GM21717 (cell line): ENCODE results near the gene MAX.

Source experiments
- ATAC-seq: cut with Tn5 transposase; IDR thresholded peaks from one replicate; pipeline ENCODE4 v1.9.1; 2021; ENCODE audit warnings: mild to moderate bottlenecking, moderate library complexity; ENCODE audit not compliant: unreplicated experiment

Gene MAX, protein sequence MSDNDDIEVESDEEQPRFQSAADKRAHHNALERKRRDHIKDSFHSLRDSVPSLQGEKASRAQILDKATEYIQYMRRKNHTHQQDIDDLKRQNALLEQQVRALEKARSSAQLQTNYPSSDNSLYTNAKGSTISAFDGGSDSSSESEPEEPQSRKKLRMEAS

DNA sequence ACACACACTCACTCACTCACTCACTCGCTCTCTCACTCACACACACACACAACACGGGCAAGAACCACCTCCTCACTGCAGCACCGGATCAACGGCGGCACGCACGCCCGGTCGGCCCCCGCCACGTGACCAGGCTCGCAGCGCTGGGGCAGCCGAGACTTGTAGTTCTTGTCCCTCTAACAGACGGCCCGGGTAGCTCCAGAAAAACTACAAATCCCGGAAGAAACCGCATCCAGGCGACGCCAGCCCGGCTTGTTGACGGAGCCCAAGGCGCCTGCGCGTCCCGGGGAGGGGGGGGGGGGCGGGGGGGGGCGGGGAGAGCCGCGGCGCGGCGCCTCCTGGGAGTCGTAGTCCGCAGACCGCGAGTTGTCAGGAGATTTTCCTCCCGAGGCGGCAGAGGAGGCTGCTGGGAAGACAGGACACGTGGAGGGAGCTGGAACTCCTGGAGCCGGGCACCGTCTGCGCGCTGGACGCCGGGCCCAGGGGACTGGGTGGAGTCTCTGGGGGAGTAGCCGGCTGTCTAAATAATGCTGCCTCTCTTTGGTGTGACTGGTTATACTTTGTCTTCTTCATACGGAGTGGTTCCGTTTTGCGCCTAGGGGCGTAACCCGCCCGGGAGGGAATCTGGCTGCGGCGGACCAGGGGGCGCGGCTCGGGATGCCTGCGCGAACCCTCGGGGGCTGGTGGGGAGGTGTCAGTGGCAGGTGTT is at the start of gene MAX:
MAX (minus strand) TSS at position 77 of the 709 bp plus-strand sequence. CDS start 178 bp downstream, outside the sequence.
- ATAC-seq = peak; percentile 79

DNA sequence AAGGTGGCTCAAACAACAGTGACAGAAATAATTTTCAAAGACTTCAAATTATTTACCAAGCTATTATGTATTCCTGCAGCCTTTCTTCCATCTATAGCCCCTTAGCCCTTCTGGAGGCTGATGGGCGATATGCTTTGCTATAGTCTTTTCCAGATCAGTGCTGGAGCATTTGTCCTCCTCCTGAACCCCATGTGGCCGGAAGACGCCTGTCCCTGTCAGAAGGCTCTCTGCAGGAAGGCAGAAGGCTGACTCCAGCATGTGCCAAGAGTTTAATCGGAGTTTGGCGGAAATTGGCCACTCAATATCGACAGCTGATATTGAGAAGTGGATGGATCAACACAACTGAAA is 49.3 kb upstream of the MAX start:
- ATAC-seq = no peak

DNA sequence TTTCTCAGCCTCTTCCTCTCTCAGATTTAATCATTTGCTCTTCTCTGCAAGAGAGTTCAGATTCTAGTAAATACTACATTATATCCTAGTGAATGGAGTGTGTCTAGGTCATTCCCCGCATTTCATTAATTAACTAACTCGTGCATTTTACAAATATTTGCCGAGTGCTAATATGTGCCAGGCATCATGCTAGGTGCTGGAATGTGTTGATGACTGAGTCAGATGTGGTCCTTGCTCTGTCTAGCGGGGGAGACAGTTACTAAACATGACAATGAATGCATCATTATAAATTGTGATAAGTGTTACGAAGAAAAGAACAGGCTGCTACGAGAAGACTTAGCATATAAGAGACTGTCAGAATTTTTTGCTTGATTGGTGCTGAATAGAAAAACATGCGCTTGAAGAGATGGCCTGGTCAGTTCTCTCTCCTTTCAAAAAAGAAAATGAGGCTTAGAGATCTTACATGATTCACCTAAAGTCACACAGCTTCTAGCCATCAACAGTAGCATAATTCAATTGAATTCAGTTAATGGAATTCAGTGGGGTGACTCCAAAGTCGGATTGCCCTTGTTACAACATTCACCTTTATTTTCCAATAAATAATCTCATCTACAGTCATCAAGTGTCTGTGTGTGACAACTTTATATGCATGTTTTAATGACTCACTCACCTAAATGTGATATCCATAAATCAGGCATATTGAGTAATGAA is 48.7 kb upstream of the MAX start:
- ATAC-seq = no peak

DNA sequence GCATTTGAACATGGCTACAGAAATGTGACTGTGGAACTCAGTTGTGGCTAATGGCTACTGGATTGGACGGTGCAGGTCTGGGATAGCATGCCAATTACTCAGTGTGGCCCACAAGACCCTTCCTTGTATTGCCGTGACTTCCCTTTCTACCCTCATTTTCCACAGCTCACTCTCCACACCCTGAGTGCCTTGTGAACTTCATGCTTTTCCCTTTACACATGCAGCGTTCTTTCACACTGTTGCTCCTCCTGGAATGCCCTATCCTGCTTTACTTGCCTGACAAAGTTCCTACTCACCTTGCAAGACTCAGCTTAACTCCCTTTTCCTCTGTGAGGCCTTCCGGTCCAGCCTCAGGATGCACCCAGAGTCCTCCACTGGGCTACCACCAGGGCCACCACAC is 46.8 kb upstream of the MAX start:
- ATAC-seq = no peak

DNA sequence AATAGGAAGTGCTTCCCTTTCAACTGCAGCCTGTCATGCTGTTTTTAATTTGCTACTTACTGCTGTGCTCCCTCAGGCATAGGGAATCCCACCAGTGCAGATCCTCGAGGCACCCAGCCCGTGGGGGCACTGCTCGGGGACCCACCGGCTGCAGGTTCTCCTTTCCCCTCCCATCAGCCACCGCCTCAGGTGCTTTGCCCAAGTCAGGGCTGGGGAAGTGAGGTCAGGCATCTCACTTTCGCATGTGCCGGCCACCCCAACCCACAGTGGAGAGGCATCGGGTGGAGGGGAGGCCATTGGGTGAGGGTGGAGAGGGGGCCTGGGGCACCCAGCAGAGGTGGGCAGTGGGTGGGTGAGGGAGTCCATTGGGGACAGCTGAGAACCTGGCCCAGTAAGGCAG is 41.9 kb upstream of the MAX start:
- ATAC-seq = no peak

DNA sequence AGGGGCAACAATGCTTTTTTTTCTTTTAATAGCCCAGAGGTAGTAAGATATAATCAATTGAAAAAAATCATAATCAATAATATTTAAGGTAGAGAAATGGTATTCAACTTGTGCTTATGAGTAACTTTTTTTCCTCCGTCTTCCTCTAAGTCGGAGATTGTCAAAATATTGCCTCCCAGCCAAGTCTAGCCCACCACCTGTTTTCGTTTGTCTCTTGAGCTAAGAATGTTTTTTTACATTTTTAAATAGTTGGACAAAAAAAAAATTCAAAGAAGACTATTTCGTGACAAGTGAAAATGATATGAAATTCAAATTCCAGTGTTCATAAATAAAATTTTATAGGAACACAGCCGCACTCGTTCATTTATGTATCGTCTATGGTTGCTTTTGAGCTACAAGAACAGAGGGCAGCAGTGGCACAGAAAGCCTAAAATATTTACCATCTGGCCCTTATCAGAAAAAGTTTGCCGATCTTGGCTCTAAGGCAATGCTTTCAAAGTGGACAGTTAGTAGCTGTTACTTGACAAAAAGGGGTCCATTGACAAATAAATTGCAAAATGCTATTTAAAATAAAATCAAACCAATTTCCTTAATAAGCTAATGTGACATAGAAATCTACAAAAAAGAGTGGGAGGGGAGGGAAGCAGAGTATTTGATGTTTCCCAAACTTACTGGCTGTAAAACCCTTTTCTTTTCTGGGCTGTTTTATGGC is 40.8 kb upstream of the MAX start:
- ATAC-seq = no peak

DNA sequence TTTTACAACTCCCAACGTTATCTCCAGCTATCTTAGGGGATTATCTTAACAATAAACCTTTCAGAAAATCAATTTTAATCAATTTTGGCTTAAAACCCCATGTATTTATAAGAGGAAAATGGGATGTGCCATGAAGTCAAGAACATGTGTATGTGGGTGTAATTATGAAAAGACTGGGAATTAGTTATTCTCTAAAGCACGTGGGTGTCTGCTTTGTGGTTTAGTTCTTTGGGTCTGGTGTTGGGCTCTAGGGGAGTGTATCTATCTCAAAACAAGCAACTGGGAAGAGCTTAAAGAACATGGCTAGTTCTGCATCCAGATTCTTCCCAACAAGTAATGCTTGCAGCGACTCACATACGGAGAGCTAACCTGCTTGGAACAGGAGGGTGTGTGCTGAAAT is 40.1 kb upstream of the MAX start:
- ATAC-seq = no peak

DNA sequence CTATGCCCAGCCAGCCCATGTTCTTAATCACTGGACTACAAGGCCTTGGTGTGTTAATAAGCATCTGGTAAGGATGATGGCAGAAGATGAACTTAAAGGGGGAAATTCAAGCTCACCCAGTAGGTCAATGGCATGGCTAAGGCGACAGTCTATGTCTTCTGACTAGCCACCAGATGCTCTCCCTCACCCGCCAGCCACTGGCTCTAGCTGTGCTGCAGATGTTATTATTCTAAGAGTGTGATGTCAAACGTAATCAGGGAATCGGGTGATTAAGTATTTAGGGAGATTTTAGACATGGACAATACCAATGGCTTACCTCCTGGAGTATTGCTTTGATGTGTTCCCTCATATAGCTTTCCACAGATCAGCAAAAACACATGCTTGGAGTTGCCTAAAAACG is 39.2 kb upstream of the MAX start:
- no peak for ATAC-seq

DNA sequence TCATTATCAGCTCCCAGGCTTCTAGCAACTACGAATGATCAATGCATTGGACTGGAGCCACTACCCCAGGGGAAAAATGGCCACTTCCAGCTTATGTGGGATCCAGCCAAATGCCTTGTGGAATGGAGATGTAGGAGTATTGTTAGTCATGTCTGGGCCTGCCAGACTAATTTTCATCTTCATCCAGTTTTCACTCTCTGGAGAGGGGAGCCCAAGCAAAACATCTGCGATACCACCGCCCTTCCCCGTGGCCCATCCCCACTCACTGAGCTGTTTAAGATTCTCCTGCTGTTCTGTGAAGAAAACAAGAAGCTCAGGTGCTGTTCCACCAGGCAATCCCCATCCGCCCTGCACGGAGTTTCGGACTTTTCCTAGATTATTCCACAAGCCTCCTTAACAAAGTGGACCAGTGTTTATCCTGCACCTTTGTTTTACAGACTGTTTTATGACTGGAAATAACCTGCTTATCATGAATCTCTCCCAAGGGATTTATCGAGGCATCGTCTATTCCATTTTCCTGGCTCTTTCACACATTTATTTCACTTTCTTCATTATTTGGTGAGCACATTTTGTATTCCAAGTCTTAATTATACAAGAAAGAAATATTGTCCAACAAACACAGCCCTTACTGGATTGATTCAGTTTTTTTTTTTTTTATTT is 35.5 kb upstream of the MAX start:
- ATAC-seq = no peak

DNA sequence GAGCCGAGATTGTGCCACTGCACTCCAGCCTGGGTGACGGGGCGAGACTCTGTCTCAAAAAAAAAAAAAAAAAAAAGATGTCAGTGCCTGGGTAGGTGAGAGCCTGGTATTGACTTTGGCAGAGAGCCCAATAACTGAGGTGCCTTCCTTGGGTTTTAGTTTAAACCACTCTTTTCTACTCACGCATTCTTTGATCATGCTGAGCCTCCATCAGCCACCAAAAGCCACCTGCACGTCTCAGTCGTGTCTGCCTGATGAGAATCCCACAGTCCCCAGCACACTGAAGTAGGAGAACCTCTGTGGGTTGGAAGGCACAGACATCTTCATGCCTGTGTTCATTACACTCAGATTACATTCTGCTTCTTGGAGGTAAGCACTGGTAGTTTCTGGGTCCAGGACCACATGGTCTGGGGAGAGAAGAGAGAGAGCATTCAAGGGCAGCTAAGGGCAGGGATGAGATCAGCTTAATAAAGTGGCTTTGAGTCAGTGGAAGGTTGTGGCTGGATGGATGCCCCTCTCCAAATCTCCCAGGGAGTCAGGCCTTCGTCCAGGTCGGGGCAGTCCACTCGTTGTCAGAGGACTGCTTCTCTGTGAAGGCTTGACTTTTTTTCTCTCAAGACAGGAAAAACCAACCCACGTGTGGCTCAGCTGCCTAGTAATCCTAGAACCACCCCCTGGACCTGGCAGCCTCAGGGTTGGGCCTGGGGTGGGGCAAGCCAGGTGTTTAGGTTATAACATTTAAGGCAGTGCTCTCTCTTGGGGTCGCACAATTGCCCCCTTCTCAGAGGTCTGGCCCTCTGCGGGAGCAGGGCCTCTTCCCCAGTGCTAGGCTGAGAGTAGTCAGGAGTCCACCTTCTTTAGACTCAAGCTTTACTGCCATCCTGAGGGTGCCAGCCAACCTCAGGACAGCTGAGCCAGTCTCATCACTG is 32.6 kb upstream of the MAX start:
- ATAC-seq = no peak

DNA sequence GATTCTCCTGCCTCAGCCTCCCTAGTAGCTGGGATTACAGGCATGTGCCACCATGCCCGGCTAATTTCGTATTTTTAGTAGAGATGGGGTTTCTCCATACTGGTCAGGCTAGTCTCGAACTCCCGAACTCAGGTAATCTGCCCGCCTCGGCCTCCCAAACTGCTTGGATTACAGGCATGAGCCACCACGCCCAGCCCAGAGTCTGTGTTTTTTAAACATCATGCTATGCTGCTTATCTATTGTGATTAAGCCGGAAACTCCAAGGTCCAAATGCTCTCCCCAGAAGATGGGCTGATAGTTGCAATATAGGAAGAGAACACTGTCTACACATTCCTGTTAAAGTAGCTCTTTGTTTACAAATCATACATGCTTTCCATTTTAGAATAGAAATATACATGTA is 30.5 kb upstream of the MAX start:
- ATAC-seq = no peak

DNA sequence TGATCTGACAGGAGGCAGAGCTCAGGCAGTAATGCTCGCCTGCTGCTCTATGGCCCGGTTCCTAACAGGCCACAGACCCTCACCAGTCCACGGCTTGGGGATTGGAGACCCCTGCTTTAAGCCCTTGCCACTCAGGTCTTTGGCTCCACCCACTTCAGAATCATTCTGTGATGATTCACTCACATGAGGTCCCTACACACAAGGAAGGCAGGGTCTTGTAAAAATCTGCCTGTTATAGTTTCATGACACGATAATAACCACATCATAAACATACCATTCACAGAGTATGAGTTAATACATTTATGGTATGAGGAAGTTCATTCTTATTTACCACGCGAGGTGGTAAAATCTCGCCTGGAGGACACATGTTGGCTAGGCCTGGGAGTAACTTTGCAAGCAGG is 29.0 kb upstream of the MAX start:
- ATAC-seq = no peak

DNA sequence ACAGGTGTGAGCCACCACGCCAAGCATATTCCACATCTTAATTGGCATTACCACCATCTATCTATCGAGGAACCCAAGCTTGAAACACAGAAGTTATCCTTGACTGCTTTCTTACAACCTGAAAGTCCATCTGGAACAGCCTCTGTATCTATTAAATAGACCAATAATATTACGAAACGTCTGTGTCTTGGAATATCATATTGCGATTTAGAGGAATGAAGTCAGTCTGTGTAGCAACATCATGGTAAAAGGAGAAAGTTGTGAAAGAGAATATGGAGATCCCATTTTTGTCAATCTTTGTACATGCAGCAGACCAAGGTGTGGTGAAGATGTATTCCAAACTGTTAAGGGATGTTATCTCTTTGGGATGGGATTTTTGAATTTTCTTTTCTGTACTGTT is 25.8 kb upstream of the MAX start:
- ATAC-seq = no peak

DNA sequence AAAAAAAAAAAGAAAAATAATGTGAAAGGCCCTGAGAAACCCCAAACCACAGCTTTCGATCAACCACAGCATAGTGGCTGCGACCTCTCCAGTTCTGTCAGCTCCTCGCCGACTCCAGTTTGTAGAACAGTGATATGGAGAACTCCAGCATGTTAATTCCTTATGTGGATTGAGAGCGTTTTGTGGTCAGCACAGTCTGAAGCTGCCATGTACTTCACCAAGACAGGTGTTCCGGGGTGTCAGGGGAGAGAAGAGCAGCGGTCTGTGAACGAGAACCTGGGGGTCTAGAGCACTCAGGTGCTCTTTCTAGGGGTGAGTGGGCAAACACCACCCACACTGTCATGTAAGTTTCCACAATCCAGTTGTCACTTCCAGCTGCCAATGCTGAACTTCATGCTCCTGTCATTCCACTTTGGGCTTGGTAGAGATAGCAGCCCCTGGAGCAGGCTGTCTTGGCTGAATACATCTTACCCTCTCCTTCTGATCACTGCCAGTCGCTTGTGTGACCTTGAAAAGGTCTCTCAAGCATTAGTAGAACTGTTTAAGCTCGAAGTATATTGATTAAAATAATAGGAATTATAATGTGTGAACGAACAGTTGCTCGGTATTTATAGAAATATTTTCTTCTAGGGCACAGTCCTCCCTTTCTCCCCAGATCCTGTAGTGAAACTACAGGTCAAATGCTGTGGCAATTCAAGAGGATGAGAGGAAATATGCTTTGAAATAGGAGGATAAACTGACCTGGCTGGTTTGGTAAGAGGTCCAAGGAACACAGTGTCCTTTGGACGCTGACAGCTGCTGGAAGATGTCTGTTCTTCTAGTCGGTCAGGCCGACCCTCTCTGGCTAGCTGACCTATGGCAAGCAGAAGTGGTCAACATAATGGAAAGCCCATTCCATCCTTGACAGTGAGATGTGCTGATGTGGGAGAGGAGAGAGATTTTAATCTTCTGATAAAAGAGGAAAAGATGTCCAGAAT is 15.7 kb upstream of the MAX start:
- ATAC-seq = no peak

DNA sequence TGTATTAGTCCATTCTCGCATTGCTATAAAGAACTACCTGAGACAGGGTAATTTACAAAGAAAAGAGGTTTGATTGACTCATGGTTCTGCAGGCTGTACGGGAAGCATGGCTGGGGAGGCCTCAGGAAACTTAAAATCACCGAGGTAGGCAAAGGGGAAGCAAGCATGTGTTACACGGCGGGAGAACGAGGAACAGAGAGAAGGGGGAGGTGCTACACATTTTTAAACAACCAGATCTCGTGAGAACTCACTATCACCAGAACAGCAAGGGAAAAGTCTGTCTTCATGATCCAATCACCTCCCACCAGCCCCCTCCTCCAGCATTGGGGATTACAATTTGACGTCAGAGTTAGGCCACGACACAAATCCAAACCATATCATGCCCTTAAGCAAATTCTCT is 13.3 kb upstream of the MAX start:
- no peak for ATAC-seq

DNA sequence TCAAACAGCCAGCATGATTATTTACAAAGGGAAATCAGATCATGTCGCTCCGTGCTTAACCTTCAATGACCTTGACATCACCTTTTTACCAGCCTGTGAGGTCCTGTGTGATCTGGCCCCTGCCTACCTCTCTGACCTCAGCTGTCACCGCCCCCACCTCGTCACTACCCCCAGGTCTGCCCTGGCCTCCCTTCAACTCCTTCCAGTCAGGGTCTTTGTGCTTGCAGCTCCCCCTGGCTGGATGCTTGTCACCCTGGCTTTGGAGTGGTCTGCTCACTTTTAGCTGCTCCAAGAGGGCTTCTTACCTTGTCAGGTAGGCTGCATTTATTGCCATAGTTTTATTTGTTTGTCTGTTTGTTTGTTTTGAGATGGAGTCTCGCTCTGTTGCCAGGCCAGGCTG is 8.2 kb upstream of the MAX start:
- no peak for ATAC-seq

DNA sequence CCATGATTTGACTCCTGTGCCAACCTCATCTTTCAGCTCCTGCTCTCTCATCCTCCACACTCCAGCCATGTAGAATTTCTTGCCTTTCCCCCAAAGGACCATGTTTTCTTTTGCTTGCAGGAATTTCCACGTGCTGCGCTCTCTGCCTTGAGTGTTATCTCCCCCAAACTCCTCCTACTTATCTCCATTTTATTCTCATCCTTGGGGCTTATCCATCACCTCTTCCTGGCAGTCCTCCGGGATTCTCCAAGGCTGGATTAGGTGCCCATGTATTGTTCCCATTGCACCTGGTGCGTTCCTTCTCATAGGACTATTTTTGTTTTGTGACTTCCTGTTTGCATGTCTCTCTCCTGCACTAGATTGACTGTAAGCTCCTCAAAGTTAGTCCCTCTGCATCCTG is 7.0 kb upstream of the MAX start:
- no peak for ATAC-seq

DNA sequence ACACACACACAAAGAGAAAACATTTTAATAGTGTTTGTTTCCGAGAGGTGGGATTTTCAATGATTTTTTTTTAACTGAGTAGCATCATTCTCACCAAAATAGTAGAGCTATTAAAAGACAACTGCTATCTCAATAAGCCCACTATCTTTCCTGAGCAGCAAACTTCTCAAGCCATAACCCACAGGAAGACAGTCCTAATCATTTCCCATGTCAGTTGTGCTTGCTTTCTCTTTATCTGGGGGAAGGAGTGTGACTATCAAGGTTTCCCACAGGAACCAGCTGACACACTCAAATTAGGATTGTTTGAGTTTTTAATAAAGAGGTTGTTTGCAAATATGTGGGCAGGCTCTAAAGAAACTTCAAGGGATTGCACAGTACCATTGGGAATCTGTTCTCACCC is 4.9 kb upstream of the MAX start:
- ATAC-seq = no peak

DNA sequence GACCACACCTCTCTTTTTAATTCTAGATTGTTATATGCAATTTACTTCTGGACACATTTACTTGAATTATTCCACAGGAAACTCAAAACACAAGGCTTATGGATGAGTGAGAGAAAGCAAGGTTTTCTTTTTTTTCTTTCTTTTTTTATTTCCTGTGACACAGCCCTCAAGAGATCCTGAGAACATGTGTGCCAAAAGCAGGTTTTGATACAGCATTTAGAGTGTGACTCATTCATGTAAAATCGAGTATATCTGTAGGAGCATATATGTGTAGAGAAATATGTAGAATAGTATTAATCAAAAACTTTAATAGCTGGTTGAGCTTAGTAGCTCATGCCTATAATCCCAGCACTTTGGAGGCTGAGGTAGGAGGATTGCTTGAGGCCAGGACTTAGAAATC is 4.4 kb upstream of the MAX start:
- ATAC-seq = no peak
